Stimulated activated CD8-positive, alpha-beta memory T cell treated with anti-CD3 and anti-CD28 coated beads, Interleukin-15, amount 100 ng/mL, for 1 hour (primary cell): ENCODE results near the gene CBX1.
"Not testable (repeated sequence)": the region's sequence is repeated elsewhere in the genome, so short reads cannot be mapped to it uniquely, and the experiment has no call there.

Source experiments
- DNase-seq: peaks from one replicate; pipeline ENCODE4 v3.0.0-alpha.2; 2020; ENCODE audit warnings: low read depth

The CBX1 gene

DNA sequence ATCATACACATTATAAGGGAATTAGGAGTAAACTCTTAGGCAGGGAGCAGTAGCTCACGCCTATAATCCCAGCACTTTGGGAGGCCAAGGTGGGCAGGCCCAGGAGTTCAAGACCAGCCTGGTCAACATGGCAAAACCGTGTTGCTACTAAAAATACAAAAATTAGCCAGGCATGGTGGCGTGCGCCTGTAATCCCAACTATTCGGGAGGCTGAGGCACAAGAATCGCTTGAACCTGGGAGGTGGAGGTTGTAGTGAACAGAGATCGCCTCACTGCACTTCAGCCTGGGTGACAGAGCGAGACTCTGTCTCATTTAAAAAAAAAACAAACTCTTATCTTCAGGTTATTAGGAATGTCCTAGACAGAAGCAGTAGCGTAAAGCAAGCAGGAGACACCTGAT, 28.5 kb downstream of the CBX1 start:
- DNase-seq, result not testable (repeated sequence)

- DNase-seq, result no peak
Observed at GRCh38 chr17:48071654-48072053, 29.6 kb downstream of the CBX1 start.

DNA sequence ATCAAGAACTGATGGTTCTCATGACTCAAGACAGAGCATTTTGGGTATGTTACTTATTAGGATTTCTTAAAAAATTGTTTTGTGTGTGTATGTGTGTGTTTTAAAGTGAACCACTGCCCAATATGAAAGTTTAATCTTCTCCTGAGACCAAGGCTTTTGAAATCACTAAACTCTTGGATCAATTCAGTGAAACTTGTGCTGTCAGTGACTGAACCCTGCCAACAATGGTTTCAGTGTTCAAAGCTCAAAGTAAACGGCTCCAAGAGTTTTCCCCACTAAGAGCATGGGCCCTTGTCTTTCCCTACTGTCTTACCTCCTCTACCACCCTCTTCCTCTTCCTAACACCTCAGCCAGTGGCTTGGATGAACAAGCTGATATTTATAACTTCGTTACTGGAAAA, 31.1 kb downstream of the CBX1 start:
- DNase-seq, result no peak

- no peak for DNase-seq
Observed at GRCh38 chr17:48068491-48068961, 32.8 kb downstream of the CBX1 start.

- DNase-seq, result not testable (repeated sequence)
Observed at GRCh38 chr17:48067808-48068207, 33.5 kb downstream of the CBX1 start.

DNA sequence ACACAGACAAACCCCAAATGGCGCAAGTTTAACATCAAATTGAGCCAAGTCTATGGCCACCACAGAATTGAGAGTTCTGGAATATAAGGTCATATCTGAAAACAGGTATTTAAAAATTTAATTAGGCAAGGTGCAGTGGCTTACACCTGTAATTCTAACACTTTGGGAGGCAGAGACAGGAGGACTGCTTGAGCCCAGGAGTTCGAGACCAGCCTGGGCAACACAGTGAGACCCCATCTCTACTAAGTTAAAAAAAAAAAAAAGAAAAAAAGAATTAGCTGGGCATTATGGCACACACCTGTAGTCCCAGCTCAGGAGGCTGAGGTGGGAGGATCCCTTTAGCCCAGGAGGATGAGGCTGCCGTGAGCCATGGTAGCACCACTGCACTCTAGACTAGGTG, 34.0 kb downstream of the CBX1 start:
- no peak for DNase-seq

DNA sequence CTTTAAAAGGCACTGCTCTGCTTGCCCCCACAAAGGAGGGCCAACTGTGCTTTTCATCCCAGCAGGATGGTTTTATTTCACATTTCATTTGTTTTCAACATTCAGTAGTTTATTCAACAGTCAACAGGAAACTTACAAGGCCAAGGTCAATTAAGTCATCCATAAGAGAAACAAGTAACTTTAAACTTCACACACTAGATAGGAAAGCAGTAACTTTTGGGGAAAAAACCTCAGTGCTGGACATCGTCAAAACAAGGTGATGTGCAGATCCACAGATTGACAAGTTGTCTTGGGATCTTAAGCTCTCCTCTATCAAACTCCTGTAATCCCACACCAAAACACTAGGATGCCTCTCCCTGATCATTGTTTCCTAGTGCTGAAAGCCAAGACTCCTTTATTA, 34.6 kb downstream of the CBX1 start:
- DNase-seq, result no peak

DNA sequence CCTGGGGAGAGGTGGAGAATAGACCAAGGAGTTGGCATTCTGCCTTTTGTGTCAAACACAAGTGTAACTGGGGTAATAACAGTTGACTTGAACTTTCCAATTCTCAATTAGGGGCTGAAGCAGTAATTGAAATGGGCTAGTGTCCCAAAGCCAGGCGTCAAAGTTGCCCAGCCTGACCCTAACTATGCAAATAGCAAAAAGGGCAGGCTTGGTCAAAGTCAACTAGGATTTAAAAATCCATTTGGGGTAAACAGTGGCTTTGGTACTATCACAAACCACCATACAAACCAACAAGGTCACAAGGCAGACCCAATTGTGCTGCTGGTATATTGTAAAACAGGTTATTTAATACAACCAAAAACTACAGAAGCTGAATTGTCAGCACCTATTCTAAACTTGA, 35.1 kb downstream of the CBX1 start:
- DNase-seq, result no peak

GRCh38 chr17:48064638-48065037, 36.6 kb downstream of the CBX1 start:
- DNase-seq, result no peak

- no peak for DNase-seq
Observed at GRCh38 chr17:48062273-48062672, 39.0 kb downstream of the CBX1 start.

DNA sequence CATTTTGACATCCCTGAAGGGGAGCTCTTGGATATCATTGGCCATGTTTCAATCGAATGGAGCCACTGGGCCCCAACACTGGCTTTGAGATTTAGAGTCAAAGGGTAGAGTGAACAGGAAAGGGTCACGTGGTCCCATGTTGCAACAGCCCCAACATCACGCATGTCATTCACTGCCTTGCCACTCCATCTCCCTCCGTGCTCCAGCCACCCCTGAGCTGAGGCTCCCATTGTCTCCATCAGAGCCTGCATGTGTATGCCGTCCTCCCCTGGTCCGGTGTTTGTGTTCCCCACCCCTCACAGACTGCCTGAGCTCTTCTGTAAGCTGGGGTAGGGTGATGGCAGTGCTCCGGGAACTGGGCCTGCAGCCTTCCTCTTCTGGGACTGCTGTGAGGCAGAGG, 41.0 kb downstream of the CBX1 start:
- DNase-seq, result no peak

- no peak for DNase-seq
Observed at GRCh38 chr17:48059125-48059668, 42.1 kb downstream of the CBX1 start.

DNA sequence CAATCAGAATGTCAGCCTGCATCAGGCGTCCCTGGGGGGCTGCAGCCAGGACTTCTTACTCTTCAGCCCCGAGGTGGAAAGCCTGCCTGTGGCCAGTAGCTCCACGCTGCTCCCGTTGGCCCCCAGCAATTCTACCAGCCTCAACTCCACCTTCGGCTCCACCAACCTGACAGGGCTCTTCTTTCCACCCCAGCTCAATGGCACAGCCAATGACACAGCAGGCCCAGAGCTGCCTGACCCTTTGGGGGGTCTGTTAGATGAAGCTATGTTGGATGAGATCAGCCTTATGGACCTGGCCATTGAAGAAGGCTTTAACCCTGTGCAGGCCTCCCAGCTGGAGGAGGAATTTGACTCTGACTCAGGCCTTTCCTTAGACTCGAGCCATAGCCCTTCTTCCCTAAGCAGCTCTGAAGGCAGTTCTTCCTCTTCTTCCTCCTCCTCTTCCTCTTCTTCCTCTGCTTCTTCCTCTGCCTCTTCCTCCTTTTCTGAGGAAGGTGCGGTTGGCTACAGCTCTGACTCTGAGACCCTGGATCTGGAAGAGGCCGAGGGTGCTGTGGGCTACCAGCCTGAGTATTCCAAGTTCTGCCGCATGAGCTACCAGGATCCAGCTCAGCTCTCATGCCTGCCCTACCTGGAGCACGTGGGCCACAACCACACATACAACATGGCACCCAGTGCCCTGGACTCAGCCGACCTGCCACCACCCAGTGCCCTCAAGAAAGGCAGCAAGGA, 42.7 kb downstream of the CBX1 start:
- DNase-seq, result no peak

GRCh38 chr17:48057626-48058025, 43.7 kb downstream of the CBX1 start:
- no peak for DNase-seq

DNA sequence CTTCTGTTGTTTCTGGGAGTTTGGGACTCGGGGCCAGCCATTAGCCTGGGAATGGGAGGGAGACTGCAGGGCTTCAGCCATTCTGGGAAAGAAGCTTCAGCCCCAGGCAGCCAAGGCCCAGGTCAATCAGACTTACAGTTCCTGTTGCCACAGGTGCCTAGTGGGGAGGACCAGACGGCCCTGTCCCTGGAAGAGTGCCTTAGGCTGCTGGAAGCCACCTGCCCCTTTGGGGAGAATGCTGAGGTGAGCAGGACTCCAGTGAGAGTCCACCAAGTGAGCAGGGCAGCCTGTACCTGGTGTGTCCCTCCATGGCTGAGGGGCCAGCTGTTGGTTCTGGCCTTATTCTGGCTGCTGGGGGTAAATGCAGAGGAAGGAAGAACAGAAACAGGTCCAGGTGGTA, 44.4 kb downstream of the CBX1 start:
- DNase-seq, result no peak

GRCh38 chr17:48056246-48056745, 45.0 kb downstream of the CBX1 start:
- DNase-seq, result no peak

DNA sequence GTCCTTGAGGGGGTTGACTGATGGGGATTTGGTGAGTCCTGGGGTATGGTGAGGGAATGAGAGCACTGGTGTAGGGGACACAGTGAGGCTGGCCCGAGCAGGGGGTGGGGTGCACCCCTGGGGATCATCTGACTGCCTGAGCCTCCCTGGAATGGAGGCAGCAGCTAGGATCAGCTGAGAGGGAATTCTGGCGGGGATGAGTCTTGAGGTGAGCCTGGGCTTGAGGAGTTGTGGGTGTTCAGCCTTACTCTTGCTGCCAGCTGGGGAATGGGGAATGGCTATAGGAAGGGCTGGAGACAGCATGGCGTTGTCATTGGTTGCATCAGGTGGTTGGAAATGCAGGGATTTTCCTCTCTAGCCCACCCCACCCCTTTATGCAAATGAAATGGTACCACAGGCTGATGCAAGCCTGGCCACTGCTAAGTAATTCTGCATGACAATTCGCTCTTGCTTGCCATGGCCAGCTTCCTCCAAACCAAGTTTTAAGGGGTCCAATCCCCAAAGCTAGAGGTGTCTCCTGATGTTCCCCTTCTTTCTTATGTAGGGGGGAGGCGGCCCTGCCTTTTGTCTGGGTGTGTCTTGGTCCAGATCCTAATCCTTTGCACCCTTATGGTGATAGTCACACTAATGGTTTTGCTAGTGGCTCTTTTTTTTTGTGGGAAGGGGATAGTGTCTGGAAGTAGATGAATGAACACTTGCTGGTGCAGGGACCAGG, 45.6 kb downstream of the CBX1 start:
- no peak for DNase-seq

DNA sequence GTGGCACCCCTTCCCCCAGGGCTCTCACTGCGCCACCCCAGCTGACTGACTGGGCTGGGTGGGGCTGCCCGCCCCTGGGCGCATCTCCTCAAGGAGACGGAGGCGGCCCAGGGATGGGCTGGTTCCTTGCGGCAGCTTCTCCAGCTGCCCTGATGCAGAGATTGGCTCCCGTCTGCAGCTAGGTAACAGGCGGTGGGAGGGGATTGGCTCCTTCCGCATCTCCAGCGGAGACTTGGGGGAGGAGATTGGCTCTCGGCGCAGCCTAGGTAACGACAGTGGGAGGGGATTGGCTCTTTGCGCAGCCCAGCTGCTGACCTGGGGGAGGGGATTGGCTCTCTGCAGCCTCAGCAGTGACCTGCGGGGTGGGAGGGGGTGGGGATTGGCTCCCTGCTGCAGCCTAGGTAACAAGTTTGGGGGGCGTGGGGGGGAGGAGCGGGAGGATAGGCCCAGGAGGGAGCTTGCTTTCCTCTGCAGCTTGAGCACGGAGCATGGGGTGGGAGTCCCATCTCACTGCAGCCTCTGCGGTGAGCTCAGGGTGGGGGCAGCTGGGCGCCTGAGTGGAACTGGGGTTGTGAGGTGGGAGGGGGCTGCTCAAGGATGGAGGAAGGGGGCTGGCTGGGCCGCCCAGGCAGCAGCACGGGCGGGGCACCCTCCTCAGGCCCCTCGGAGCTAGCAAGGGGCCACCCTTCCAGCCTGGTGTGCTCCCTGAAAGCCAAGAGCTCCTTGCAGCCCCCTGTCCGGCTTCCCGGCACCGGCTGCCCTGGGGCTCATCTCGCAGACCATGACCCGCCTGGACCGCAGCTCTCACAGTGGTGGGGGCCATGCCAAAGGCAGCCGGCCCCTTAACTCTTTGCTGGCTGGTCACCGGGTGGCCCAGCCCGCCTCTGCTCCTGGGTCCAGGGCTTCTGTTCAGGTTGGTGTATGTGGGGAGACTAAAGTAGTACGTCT, 46.8 kb downstream of the CBX1 start:
- no peak for DNase-seq

DNA sequence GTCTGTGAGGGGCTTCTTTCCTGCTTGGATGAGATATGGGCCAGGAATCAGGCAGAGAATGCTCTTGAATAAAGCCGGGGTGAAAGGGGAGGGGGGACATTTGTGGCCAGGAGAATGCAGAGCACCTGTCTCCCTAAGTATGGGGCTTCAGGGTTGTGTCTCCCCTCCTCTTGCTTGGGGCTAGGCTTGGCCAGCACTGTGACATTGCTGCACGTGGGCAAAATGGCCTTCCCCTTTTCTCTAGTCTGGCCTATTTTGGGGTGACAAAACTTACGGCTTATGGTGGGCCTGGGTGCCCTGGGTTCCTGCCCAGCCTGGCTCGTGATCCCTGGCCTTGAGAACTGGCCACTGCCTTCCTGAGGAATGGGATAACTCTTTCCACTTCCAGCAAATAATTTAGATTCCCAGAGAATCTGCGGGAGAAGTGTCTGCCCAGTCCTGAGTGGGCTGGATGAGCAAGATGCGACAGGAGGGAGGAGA, 47.5 kb downstream of the CBX1 start:
- DNase-seq, result no peak

GRCh38 chr17:48052956-48053757, 48.1 kb downstream of the CBX1 start:
- DNase-seq, result no peak
